Smooth muscle cell (in vitro differentiated cells): Measurements from ENCODE around the gene PRR5. TPM values are rescaled to one million over a fixed set of nuclear protein-coding genes. Genes with fewer than 3 reads are reported as not detected.

Experiments used
- DNase-seq: peaks from one replicate; lab custom pipeline; 2025; ENCODE audit not compliant: unreplicated experiment; lab: John Stamatoyannopoulos, UW
- H2AFZ ChIP-seq: fragments of 200-600 bp; sonication (generic); 2 replicates; pipeline ENCODE4 v1.6.0; 2016; ENCODE audit warnings: antibody characterized with exemption, low read depth, mild to moderate bottlenecking
- H3F3A ChIP-seq: fragments of 200-600 bp; sonication (generic); 2 replicates; pipeline ENCODE4 v1.6.0; 2017; ENCODE audit warnings: antibody characterized with exemption, low read depth
- H3K27ac ChIP-seq: fragments of 200-600 bp; sonication (generic); 2 replicates; pipeline ENCODE4 v1.5.1; 2016; ENCODE audit warnings: low read depth, mild to moderate bottlenecking
- H3K27me3 ChIP-seq: fragments of 200-600 bp; sonication (generic); 2 replicates; pipeline ENCODE4 v1.6.1; 2016; ENCODE audit warnings: low read depth, mild to moderate bottlenecking
- H3K36me3 ChIP-seq: fragments of 200-600 bp; sonication (generic); 2 replicates; pipeline ENCODE4 v1.5.1; 2016; ENCODE audit warnings: low read depth
- H3K4me1 ChIP-seq: fragments of 200-600 bp; sonication (generic); 2 replicates; pipeline ENCODE4 v1.5.1; 2016; ENCODE audit warnings: low read depth
- H3K4me2 ChIP-seq: fragments of 200-600 bp; sonication (generic); 2 replicates; pipeline ENCODE4 v1.6.0; 2016; ENCODE audit warnings: mild to moderate bottlenecking
- H3K4me3 ChIP-seq: fragments of 200-600 bp; sonication (generic); 2 replicates; pipeline ENCODE4 v1.5.1; 2016; ENCODE audit warnings: mild to moderate bottlenecking
- H3K79me2 ChIP-seq: fragments of 200-600 bp; sonication (generic); 2 replicates; pipeline ENCODE4 v1.6.0; 2016; ENCODE audit warnings: low read depth, mild to moderate bottlenecking
- H3K9ac ChIP-seq: fragments of 200-600 bp; sonication (generic); 2 replicates; pipeline ENCODE4 v1.6.0; 2016; ENCODE audit warnings: low read depth
- H3K9me3 ChIP-seq: fragments of 200-600 bp; sonication (generic); replicated peaks from 2 replicates; pipeline ENCODE4 v1.5.1; 2016; ENCODE audit warnings: low read depth
- H4K20me1 ChIP-seq: fragments of 200-600 bp; sonication (generic); 2 replicates; pipeline ENCODE4 v1.6.0; 2016; ENCODE audit warnings: low read depth
- CTCF ChIP-seq: fragments of 200-600 bp; sonication (generic); IDR thresholded peaks from 2 replicates; pipeline ENCODE4 v1.5.1; 2017; ENCODE audit warnings: borderline replicate concordance, mild to moderate bottlenecking, antibody characterized with exemption; ENCODE audit not compliant: insufficient read depth, poor library complexity, severe bottlenecking
- WGBS: methylation state at CpG from one replicate; pipeline ENCODE4 v1.1.7; 2016; ENCODE audit warnings: low lambda C conversion rate; 5-methylcytosine and 5-hydroxymethylcytosine counted together
- polyA plus RNA-seq: library from polyadenylated mRNA; unstranded; fragments of >200 nt; fragmentation: Nextera tagmentation; extraction: Ambion mirVana; gene quantifications from 2 replicates; pipeline ENCODE4 v1.2.1, GENCODE V29; 2016
- total RNA-seq: library from RNA; depleted of rRNA; stranded (reverse); fragments of >200 nt; gene quantifications from 2 replicates; pipeline ENCODE4 v1.2.3, GENCODE V29; 2014

Gene PRR5
- total and polyA plus RNA-seq, 2 experiments from 2014 or later: 16.3 to 25.5 TPM

- Histone ChIP-seq H3K27ac (no peak overlapping the region), H3K9me3 (no peaks in the 10 kb centered on the region), H3K79me2 (no peaks in the 10 kb centered on the region), H3K4me3 (no peak overlapping the region), H3K4me2 (no peak overlapping the region), H3F3A (no peaks in the 10 kb centered on the region), H2AFZ (no peak overlapping the region), H3K9ac (no peak overlapping the region), H3K36me3 (no peaks in the 10 kb centered on the region), H4K20me1 (peaks cover 52% of the 10 kb centered on the region), H3K27me3 (no peaks in the 10 kb centered on the region), H3K4me1 (no peaks in the 10 kb centered on the region)
- TF ChIP-seq CTCF: no peak
- no peak for DNase-seq
- WGBS: 78% methylated on average over 23 of the region's 23 CpGs
Measured at GRCh38 chr22:44734801-44735517, 33.0 kb downstream of the PRR5 start.

- peak; percentile 98 for TF ChIP-seq CTCF
- no peaks in the 10 kb centered on the region for H3K79me2 ChIP-seq
- no peaks in the 10 kb centered on the region for H3K4me1 ChIP-seq
- H3K9ac ChIP-seq: no peak overlapping the region
- peak; percentile 56 for DNase-seq
- no peak overlapping the region for H2AFZ ChIP-seq
- H4K20me1 ChIP-seq: peaks cover 44% of the 10 kb centered on the region
- 44% methylated on average over 24 of the region's 28 CpGs for WGBS
- no peaks in the 10 kb centered on the region for H3F3A ChIP-seq
- H3K4me3 ChIP-seq: no peak overlapping the region
- H3K27me3 ChIP-seq: no peaks in the 10 kb centered on the region
- no peak overlapping the region for H3K4me2 ChIP-seq
- H3K27ac ChIP-seq: no peak overlapping the region
- no peaks in the 10 kb centered on the region for H3K9me3 ChIP-seq
- H3K36me3 ChIP-seq: no peaks in the 10 kb centered on the region
Measured at GRCh38 chr22:44735518-44736428, 33.8 kb downstream of the PRR5 start.

GRCh38 chr22:44736581-44737405 lies 34.8 kb downstream of the PRR5 start:
- TF ChIP-seq CTCF: no peak
- no peak overlapping the region for H3K4me3 ChIP-seq
- no peaks in the 10 kb centered on the region for H3F3A ChIP-seq
- no peak for DNase-seq
- H3K9me3 ChIP-seq: no peaks in the 10 kb centered on the region
- H3K79me2 ChIP-seq: no peaks in the 10 kb centered on the region
- no peak overlapping the region for H3K9ac ChIP-seq
- WGBS: 68% methylated on average over 46 of the region's 52 CpGs
- no peaks in the 10 kb centered on the region for H3K4me1 ChIP-seq
- H3K27me3 ChIP-seq: no peaks in the 10 kb centered on the region
- no peak overlapping the region for H3K27ac ChIP-seq
- H3K4me2 ChIP-seq: no peak overlapping the region
- no peaks in the 10 kb centered on the region for H3K36me3 ChIP-seq
- no peak overlapping the region for H2AFZ ChIP-seq
- peaks cover 34% of the 10 kb centered on the region for H4K20me1 ChIP-seq
